NCI-H1092 (cell line): ENCODE measurements around the gene CEP72.
"Not testable (repeated sequence)": the region's sequence is repeated elsewhere in the genome, so short reads cannot be mapped to it uniquely, and the experiment has no call there.

Experiments
- DNase-seq: peaks from one replicate; lab custom pipeline; 2025; lab: John Stamatoyannopoulos, UW

The CEP72 gene

DNA sequence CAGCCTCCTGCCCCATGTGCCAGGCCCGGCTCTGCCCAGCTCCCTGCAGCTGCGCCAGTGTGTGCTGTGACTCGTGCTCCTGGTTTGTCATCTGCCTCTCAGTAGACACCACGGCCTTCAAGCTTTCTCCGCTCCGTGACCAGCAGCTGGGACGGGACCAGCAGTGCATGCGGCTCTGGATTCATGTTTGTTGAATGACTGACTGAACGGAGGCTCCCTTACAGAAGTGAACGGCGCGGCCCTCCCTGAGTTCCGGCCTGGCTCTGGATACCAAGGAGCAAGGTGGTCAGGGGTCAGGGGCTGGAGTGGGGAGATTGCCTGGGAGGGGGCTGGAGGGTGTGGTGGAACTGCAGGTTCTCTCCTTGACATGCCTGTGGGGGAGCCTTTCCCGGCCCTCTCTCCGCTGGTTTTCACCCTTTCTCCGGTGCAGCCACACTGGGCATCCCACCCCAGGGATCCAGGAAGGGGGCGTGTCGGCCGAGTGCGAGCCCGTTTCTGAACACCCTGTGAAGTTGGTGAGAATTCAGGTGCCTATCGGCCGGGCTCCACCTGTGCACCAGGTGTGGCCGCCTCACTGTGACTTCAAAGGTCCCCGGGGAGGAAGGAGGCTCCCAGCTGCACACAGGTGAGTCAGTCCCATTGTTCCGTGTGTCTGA is 11.1 kb upstream of the CEP72 start:
- no peak for DNase-seq

DNA sequence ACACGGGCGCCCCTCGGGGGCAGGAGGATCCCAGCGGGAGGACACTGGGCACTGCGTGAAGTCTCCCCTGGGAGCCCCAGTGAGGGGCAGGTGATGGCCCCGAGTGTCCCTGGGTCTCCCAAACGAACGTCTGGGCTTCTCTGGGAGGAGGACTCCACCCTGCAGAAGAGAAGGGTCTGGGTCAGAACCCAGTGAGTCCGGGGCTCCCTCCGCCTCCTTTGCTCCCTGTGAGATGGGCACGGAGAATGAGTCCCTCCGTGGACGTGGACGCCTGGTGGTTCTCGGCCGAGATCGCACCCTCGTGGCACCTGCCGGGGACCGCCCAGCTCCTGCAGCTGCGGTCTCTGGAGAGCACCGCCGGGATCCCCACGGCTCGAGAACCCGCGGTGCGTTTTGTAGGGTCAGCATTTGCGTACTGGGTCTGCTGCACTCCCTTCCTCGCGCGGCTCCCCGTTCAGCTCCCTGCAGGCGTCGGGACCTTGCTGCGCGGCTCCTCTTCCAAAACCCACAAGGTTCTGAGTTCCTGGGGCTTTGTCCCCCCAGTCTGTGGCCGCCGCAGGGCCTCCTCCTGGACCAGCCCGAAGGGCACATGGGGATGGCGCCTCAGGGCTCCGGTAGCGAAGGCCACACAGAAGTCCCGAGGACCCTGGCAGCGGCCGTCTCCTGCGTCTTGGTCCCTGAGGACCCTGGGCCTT is 10.2 kb upstream of the CEP72 start:
- no peak for DNase-seq

DNA sequence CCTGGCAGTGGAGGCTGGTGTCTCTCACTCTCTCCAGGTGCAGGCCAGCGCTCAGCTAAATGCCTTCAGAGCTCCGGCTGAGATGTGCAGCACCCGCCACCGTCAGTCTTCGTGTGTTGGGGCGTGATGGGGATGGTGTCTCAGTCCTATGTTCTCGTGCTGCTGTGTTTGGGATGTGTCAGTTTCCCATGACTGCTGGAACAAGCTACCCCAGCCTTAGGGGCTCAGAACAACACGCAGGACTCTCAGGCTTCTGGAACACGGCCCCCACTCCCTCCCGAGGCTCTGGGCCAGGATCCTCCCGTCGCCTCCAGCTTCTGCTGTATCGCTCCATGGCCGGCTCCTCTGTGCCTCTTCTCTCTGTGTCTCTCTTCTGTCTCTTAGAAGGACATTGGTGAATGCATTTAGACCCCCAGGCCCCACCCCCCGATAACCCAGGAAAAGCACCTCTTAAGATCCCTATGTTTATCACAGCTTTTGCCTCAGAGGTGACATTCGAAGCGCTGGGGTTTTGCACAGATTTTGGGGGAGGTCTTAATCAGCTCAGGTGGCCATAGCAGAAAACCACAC is 9.6 kb upstream of the CEP72 start:
- DNase-seq = no peak

DNA sequence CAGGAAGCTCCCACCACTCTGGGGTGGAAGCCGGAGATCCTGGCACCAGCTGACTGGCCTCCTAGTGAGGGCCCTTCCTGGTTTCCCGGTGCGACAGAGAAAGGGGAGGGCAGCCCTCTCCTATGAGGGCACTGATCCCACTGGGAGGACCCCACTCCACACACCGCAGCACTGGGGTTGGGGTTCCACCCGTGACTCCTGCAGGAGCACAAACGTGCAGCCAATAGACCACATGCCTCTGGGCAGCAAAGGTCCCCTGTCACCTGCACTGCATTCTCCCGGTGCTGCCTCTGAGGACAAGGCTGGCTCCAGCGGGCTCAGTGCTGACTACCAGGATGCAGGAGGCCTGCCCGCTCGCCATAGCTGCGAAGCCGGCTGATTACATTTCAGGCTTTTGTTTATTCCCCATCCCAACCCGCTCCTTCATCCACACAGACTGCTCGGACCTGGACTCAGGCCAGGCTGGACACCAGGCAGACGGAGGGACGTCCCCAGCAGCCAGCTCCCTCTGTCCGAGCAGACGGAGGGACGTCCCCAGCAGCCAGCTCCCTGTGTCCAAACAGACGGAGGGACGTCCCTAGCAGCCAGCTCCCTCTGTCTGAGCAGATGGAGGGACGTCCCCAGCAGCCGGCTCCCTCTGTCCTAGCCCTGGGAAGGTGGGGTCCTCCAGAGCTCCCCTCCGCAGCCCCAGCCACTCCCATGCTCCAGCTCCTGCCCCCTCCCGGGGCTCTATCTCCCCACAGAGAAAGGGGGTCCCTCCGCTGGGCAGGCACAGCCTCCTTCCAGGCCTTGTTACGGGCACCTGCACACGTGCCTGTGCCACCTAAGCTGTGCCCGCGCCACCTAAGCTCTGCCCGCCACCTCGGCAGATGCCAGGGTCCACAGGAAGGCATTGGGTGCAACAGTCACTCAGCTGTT is 8.8 kb upstream of the CEP72 start:
- DNase-seq = no peak

DNA sequence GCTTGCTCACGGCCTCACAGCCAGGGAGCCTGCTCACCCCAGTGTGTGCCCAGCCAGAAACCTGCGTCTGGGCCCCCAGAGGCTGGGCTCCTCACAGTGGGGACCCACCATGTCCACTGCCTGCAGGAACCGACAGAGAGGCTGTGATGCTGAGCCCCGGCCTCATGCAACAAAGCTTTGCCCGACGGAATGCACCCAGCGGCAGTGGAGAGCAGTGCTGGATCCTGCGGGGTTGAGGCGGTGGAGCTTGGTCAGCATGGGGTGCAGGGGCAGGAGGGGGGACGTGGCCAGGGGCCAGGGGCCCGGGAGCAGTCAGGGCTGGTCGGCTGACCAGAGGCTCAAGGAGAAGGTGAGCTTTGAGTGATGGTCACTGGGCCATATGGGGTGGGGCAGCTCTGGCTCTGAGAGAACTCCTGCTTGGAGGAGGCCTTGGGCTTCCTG is 7.7 kb upstream of the CEP72 start:
- DNase-seq = no peak

DNA sequence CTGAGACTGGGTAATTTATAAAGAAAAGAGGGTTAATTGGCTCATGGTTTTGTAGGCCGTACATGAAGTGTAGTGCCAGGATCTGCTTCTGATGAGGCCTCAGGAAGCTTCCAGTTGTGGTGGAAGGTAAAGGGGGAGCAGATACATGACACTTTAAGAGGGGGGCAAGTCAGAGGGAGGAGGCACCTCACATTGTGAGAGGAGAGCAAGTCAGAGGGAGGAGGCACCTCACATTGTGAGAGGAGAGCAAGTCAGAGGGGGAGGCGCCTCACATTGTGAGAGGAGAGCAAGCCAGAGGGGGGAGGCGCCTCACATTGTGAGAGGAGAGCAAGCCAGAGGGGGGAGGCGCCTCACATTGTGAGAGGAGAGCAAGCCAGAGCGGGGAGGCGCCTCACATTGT is 7.0 kb upstream of the CEP72 start:
- not testable (repeated sequence) for DNase-seq

DNA sequence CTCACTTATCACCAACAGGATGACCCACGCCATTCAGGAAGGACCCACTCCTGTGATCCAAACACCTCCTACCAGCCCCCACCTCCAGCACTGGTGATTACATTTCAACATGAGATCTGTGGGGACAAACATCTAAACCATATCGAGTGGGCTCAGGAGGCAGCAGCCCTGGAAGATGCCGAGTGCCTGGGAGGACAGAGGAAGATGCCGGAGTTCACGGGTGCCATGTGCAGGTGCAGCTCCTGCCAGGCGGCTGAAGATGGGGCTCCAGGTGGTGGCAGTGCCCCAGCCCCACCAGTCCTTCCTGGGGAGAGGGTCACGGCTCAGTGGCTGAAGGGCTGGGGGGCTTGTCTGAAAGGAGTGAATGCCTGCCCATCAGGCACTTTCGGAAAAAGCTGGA is 6.1 kb upstream of the CEP72 start:
- DNase-seq = no peak

DNA sequence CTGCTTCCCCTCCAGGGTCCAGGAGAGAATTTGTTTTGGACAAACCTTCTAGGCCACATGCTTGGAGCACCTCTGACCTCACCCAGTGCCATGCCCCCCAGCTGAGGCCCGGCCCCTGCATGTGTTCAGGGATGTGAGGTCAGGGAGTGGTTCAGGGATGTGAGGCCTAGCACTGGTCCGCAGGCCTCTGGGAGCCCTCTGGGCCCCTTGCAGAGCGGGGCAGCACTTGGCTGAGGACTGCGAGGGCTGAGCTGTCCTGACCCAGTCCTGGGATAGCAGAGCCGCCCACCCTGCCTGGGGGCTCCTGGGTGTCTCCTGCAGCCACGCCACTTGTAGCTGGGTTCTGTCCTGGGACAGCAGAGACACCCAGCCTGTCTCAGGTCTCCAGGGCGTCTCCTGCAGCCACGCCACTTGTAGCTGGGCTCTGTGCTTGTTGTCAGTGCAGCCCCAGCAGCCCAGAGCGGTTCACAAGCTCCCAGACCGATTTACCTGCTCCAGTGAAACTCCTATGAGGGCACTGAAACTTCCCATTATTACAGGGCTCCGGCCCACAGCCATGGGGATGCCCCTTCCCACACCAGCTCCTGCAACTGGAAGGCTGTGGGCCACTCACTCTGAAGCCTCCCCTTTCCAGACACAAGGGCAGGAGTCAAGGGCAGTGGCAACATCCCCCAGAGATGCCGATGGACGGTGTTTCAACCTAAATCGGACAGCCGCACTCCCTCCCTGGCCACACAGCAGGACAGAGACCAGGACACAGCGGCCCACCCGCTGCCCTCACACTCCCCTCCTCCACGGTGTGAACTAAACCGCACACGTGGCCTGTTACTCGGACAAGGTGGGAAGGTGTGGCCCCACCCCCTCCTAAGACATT is 5.4 kb upstream of the CEP72 start:
- no peak for DNase-seq

DNA sequence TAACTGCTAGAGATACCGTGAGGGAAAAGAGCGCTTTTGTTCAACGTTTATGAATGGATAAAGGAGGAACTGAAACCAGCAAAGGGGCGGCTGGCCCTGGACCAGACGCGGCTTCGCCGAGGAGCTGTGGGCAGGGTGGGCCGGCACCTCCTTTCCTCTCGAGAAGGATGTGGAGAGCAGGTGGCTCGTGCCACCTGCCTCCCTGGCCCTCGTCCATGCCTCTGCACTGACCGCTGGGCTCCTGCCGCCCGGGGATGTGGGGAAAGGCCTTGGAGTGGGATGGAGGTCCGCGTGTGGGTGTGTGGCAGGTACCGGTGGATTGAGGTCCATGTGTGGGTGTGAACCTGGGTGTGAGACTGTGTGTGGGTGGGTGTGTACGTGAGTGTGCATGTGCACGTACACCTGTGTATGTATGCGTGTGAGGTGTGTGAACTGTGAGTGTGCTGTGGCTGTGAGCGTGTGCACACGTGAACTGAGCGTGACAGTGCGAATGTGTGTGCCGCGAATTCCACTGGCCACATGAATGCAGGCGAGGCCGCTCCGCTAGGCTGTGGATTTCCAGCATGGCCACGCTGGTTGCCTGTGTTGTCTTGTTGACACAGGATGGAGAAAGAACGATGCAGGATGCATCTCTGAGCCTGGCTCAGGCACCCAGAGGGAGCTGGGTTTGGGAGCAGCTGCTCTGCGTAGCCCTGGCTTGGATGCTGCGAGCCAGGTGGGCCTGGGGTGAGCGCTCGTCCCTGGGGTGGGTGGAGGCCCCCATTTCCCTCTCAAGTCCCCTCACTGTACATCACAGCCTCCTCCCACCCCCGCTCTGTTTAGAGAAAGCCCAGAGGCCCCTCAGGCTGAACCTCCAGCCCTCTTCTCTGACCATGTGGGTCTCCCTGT is 4.4 kb upstream of the CEP72 start:
- peak; percentile 38 for DNase-seq

DNA sequence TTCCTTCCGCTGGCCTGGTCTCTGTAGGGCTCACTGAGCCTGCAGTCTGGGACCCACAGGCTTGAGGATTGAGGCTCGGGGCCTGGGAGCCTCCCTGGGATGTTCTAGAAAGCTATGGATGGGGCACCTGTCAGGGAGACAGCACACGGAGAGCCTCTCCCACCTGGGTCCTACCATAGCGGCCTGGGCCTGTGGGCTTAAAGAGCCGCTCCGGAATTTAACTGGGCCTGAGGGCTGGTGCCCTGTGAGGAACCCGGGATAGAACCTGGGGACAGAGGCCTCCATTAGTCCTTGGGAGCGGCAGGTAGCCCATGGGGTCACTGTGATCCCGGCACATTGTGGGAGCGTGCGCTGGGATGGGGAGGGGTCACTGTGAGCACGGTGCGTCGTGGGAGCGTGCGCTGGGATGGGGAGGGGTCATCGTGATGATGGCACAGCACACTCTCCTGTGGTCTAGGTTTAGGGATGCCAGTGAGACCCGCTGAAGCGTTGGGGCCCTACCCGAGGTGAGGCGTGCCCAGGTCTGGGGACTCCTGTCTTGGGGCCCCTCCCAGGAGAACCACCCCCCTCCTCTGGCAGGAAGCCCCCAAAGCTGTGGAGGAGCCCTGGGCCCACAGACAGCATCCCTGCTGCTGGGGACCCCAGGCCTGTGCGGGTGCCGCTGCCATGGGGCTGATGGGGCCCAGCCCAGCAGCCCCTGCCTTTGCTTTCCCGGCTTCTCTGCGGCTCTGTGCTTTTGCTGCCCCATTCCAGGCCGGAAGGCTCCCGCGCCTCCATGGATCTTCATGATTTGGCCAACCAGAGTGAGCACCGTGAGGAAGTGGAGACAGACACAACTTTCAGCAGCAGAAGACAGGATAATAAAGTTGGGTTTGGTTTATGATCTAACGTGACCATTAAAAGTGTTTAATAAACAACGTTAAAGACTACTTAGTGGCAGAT is 3.4 kb upstream of the CEP72 start:
- no peak for DNase-seq

DNA sequence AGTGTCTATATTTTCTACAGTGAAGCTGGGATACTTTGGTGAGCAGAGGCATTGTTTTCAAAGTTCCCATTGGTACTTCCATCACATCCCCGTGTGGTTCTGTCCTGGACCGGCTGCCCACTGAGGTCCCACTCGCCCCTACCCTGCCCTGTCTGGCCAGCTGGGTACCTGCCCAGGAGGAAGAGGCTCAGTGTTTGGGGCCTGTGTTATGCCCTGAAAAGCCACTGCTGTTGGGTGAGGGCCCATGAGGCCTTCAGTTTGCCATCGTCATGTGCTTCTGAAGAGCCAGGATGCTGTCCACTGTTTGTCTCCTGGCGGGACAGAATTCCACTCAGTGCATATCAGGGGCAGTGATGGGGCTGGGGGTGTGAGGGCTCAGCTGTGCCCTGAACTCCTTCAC is 2.6 kb upstream of the CEP72 start:
- no peak for DNase-seq

DNA sequence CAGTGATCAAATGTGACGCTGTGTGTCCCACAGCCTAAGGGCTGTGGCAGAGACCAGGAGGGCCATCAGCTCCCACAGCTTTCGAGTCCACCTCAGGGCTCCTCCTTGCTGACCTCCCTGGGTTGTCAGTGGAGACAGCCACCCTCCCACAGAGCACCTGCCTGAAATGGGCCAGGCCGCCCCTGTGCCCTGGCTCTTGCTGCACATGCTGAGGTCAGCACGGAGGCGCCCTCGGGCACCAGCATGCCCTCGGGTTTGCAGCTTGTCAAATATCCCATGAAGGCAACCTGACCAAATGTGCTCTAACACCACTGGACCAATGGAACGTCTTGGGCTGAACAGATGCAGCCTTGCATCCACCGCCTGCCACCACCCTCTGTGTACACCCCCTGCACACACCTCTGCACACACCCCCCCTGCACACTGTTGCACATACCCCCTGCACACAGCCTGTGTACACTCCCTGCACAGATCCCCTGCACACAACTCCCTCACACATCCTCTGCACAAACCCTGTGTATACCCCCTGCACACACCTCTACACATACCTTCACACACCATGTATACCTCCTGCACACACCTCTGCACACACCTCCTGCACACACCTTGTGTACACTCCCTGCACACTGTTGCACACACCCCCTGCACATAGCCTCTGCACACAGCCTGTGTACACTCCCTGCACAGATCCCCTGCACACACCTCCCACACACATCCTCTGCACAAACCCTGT is 2.0 kb upstream of the CEP72 start:
- DNase-seq = no peak

DNA sequence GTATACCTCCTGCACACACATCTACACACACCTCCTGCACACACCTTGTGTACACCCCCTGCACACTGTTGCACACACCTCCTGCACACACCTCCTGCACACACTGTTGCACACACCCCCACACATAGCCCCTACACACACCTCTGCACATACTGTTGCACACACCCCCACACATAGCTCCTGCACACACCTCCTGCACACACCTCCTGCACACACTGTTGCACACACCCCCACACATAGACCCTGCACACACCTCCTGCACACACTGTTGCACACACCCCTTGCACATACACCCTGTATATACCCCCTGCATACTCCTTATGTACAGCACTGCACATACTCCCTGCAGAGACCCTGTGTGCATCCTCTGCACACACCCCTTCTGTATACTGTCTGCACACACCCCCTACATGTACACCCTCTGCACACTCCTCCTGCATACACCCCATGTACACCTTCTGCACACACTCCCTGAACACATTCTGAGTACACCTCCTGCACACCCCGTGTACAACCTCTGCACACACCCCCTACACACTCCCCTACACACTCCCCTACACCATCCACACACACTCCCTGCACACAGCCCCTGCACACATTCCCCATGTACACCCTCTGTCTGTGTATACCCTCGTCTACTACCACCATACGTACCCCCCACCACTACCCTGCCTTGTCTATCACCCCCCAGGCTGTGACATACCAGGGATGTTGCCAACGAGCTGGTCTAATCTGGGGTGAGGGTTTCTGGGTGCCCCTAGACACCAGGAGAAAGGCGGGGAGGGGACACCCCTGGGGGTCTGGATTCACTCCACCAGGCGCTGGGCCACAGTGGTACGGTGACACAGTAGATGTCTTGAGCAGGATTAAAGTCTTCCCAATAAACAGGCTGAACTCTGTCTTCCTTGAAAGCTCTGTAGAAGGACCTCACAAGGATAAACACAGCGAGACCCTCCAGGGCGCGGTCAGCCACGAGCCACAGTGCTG is 1.1 kb upstream of the CEP72 start:
- no peak for DNase-seq

DNA sequence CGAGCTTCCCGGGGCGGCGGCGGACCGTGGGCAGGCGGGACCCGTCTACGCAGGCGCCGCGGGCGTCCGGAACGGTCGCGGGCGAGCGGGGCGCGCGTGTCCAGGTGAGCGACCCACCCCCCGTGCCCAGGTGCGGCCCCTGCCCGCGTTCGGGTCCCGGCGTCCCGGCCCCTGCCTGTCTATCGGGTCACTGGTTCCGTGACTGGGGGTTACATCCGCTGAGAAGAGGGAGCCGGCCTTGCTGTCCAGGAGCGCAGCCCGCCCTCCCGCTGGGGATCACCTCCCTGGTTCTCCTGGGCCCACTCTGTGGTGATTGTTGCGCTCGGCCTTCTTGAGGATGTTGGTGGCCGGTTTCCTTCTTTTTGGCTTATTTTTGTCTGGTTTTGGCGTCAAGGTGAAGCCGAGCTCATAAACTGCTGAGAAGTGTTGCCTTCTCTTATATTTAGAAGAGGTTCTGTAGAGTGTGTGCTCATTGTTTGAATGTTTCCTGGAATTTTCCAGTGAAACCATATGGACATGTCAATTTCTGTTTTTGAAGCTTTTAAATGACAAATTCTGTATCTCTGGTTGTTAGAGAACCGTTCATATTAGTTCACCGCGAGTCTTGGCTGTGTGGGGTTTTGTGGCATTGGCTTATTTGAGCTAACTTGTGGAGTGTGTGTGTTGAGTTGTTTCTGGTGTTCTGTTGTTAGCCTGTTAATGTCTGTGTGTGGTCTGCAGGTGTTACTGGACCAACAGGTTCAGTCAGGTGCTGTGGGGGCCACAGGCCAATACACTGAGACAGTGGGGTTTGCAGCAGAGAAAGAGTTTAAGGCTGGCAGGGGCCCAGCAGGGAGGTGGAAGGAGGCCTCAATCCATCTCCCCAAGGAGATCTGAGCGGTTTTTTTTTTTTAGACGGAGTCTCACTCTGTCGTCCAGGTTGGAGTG is 621 bp downstream of the CEP72 start:
- no peak for DNase-seq

DNA sequence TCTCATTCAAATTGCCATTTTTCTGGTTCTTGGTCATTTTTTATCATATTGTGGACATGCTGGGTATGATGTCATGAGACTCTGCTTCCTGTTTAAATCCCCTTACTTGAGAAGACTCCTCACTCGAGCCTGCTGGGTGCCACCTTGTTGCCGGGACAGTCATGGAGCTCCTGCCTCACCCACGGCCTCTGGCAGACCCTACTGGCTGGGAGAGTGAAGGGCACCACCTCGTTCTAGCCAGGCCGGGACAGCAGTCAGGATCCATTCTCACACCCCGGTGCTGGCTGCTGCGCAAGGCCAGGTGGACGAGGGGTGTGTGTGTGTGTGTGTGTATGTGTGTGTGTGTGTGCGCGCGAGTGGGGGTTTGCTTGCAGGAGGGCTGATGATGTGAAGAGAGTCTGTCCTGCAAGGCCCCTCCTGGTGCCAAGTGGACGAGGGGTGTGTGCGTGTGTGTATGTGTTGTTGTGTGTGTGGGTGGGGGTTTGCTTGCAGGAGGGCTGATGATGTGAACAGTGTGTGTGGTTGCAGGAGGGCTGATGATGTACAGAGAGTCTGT is 4.4 kb downstream of the CEP72 start:
- DNase-seq = no peak

DNA sequence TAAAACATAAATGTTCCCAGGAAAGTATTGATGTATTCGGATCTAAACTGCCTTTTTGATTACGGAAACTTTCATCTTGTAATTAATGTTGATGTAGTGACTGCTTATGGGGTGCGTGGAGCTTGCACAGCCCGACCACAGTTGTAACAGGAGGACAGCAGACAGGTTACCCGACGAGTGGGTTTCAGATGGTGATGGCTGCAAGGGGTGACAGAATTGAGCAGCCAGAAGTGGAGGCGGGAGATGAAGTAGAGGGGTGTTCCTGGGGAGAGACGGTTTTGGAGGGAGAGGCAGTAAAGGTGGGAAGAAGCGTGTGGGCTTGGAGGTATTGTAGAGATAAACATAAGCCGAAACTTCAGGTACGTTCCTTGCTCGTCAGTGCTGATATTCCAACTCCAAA is 5.8 kb downstream of the CEP72 start:
- DNase-seq = no peak
